Fibroblast of pulmonary artery (primary cell): Measurements from ENCODE around the gene BIVM.
A peak's percentile ranks its signal among the peaks of the same experiment; 100 is the strongest.

ENCODE experiments used
- DNase-seq: peaks from one replicate; pipeline ENCODE4 v3.0.0-alpha.2; 2010; ENCODE audit warnings: low read depth
- H3K4me3 ChIP-seq: replicated peaks from 2 replicates; pipeline ENCODE4 v1.5.1; 2011; ENCODE audit warnings: low read depth, mild to moderate bottlenecking, control low read depth, low read length, moderate library complexity
- TF ChIP-seq, protein P1 (sequence below): IDR thresholded peaks from 2 replicates; pipeline ENCODE4 v1.5.1; 2011; ENCODE audit warnings: mild to moderate bottlenecking, control low read depth, low read length, inconsistent platforms; ENCODE audit errors: missing control alignments

The BIVM gene, protein sequence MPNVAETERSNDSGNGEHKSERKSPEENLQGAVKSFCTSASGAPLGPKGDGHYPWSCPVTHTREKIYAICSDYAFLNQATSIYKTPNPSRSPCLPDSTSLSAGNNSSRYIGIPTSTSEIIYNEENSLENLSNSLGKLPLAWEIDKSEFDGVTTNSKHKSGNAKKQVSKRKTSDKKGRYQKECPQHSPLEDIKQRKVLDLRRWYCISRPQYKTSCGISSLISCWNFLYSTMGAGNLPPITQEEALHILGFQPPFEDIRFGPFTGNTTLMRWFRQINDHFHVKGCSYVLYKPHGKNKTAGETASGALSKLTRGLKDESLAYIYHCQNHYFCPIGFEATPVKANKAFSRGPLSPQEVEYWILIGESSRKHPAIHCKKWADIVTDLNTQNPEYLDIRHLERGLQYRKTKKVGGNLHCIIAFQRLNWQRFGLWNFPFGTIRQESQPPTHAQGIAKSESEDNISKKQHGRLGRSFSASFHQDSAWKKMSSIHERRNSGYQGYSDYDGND

GRCh38 chr13:102798581-102799425 lies at the start of gene BIVM, which contains the start of gene POGLUT2:
BIVM (plus strand) TSS chr13:102799119; CDS start chr13:102807268, 8,149 bp downstream.
POGLUT2 (minus strand) TSS chr13:102798976; CDS start chr13:102798670, 306 bp downstream.
- DNase-seq = peak; percentile 94

GRCh38 chr13:102751886-102752285 lies 47.0 kb upstream of the BIVM start:
- no peak overlapping the region for H3K4me3 ChIP-seq
- TF ChIP-seq, protein P1, sequence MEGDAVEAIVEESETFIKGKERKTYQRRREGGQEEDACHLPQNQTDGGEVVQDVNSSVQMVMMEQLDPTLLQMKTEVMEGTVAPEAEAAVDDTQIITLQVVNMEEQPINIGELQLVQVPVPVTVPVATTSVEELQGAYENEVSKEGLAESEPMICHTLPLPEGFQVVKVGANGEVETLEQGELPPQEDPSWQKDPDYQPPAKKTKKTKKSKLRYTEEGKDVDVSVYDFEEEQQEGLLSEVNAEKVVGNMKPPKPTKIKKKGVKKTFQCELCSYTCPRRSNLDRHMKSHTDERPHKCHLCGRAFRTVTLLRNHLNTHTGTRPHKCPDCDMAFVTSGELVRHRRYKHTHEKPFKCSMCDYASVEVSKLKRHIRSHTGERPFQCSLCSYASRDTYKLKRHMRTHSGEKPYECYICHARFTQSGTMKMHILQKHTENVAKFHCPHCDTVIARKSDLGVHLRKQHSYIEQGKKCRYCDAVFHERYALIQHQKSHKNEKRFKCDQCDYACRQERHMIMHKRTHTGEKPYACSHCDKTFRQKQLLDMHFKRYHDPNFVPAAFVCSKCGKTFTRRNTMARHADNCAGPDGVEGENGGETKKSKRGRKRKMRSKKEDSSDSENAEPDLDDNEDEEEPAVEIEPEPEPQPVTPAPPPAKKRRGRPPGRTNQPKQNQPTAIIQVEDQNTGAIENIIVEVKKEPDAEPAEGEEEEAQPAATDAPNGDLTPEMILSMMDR = no peak
- DNase-seq = no peak

More at GRCh38 chr13:102798581-102799425, at the start of gene BIVM, which contains the start of gene POGLUT2:
- H3K4me3 ChIP-seq = peak within 1 kb of the TSS; percentile 89
- TF ChIP-seq, protein P1 = no peak

DNA sequence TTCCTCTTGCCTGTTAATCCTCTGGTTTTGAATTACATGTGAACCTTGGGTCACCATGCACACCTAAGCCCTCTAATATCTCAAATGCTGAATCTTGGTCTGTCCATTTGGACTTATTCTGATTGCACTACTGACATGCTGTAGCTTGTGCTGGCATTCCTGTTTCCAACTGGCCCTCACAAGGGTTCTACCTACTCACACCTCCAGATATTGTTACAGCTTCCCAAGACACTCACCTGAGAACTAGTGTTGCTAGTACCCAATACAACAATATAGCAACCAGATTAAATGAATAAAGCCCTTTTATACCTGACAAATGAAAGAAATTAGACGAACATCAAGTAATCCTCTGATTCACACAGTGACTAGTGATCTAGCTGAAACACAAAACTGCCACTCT lies 41.9 kb upstream of the BIVM start:
- no peak for DNase-seq
- TF ChIP-seq, protein P1 = no peak
- H3K4me3 ChIP-seq = no peak overlapping the region

GRCh38 chr13:102758842-102759241 lies 40.1 kb upstream of the BIVM start:
- TF ChIP-seq, protein P1 = no peak
- H3K4me3 ChIP-seq = no peak overlapping the region
- DNase-seq = no peak

GRCh38 chr13:102761071-102761470 lies 37.8 kb upstream of the BIVM start:
- no peak for DNase-seq
- no peak overlapping the region for H3K4me3 ChIP-seq
- TF ChIP-seq, protein P1 = no peak

- no peak overlapping the region for H3K4me3 ChIP-seq
- TF ChIP-seq, protein P1 = no peak
- DNase-seq = no peak
Measured at GRCh38 chr13:102763741-102764140, 35.2 kb upstream of the BIVM start.
